Neuronal stem cell (in vitro differentiated cells): ENCODE data around the gene SLC8A1.

Source experiments
- DNase-seq: peaks from one replicate; pipeline ENCODE4 v3.0.0-alpha.2; 2013; ENCODE audit warnings: low spot score
- H2AFZ ChIP-seq: one replicate; pipeline ENCODE4 v1.6.1; 2013; ENCODE audit warnings: mild to moderate bottlenecking, low read length, inconsistent platforms
- H2AK5ac ChIP-seq: 2 replicates; pipeline ENCODE4 v1.6.1; 2013; ENCODE audit warnings: low read depth, mild to moderate bottlenecking, inconsistent platforms, low read length, moderate library complexity, mixed read lengths
- H2BK120ac ChIP-seq: 2 replicates; pipeline ENCODE4 v1.6.1; 2013; ENCODE audit warnings: low read depth, mild to moderate bottlenecking, inconsistent platforms, low read length, moderate library complexity, mixed read lengths
- H2BK12ac ChIP-seq: one replicate; pipeline ENCODE4 v1.6.1; 2013; ENCODE audit warnings: low read length, inconsistent platforms
- H2BK15ac ChIP-seq: 2 replicates; pipeline ENCODE4 v1.6.1; 2013; ENCODE audit warnings: mild to moderate bottlenecking, low read length, inconsistent platforms, mixed read lengths
- H2BK5ac ChIP-seq: one replicate; pipeline ENCODE4 v1.6.1; 2013; ENCODE audit warnings: inconsistent platforms, mild to moderate bottlenecking, low read length, moderate library complexity
- H3K14ac ChIP-seq: one replicate; pipeline ENCODE4 v1.6.1; 2013; ENCODE audit warnings: low read length, inconsistent platforms
- H3K18ac ChIP-seq: 2 replicates; pipeline ENCODE4 v1.6.1; 2013; ENCODE audit warnings: low read length, inconsistent platforms
- H3K23ac ChIP-seq: 2 replicates; pipeline ENCODE4 v1.6.1; 2013; ENCODE audit warnings: low read depth, mild to moderate bottlenecking, mixed read lengths, low read length, inconsistent platforms; ENCODE audit not compliant: poor library complexity
- H3K27ac ChIP-seq: replicated peaks from 3 replicates; pipeline ENCODE4 v1.5.1; 2013; ENCODE audit warnings: low read length, inconsistent platforms
- H3K27me3 ChIP-seq, 3 experiments: 2 replicates each; pipeline ENCODE4 v1.6.1; 2013; ENCODE audit warnings: low read length in 3 of 3, mild to moderate bottlenecking in 2 of 3, inconsistent platforms in 1 of 3, low read depth in 1 of 3, mixed read lengths in 1 of 3, moderate library complexity in 1 of 3; ENCODE audit not compliant: control insufficient read depth in 3 of 3, insufficient read depth in 3 of 3
- H3K36me3 ChIP-seq, 2 donors: replicated peaks in 1 of 2; 2 replicates each; pipeline ENCODE4 v1.6.1; 2013; ENCODE audit warnings: low read length in 2 of 2; ENCODE audit not compliant: control insufficient read depth in 2 of 2, insufficient read depth in 2 of 2
- H3K4ac ChIP-seq: 2 replicates; pipeline ENCODE4 v1.6.1; 2013; ENCODE audit warnings: inconsistent platforms, mild to moderate bottlenecking, low read length, moderate library complexity
- H3K4me1 ChIP-seq, 2 donors: 1 replicate in 1 of 2; 2 replicates in 1 of 2; pipeline ENCODE4 v1.6.1; 2013; ENCODE audit warnings: low read length in 2 of 2, low read depth in 1 of 2; ENCODE audit not compliant: control insufficient read depth in 2 of 2, insufficient read depth in 1 of 2
- H3K4me2 ChIP-seq: one replicate; pipeline ENCODE4 v1.6.1; 2013; ENCODE audit warnings: mild to moderate bottlenecking, low read length, inconsistent platforms; ENCODE audit not compliant: insufficient read depth, poor library complexity, severe bottlenecking
- H3K4me3 ChIP-seq, 2 donors: 2 replicates each; pipeline ENCODE4 v1.5.1; 2013; ENCODE audit warnings: low read length in 2 of 2, mild to moderate bottlenecking in 2 of 2, inconsistent platforms in 1 of 2, moderate library complexity in 1 of 2
- H3K79me1 ChIP-seq: one replicate; pipeline ENCODE4 v1.6.1; 2013; ENCODE audit warnings: low read depth, mild to moderate bottlenecking, inconsistent platforms, low read length, moderate library complexity
- H3K9ac ChIP-seq: one replicate; pipeline ENCODE4 v1.6.1; 2013; ENCODE audit warnings: mild to moderate bottlenecking, low read depth, low read length, inconsistent platforms; ENCODE audit not compliant: poor library complexity
- H3K9me3 ChIP-seq, 2 donors: replicated peaks in 1 of 2; 2 replicates each; pipeline versions ENCODE3 to v1.6.1; 2013; ENCODE audit warnings: low read length in 2 of 2, mild to moderate bottlenecking in 2 of 2, inconsistent platforms in 1 of 2, low read depth in 1 of 2, mixed read lengths in 1 of 2, moderate library complexity in 1 of 2; ENCODE audit not compliant: control insufficient read depth in 2 of 2, insufficient read depth in 1 of 2
- H4K8ac ChIP-seq: one replicate; pipeline ENCODE4 v1.6.1; 2013; ENCODE audit warnings: low read depth, mild to moderate bottlenecking, inconsistent platforms, low read length, moderate library complexity
- H4K91ac ChIP-seq: one replicate; pipeline ENCODE4 v1.6.1; 2013; ENCODE audit warnings: low read length, low read depth, mild to moderate bottlenecking, inconsistent platforms; ENCODE audit not compliant: poor library complexity
- WGBS, 2 donors: extraction: QIAGEN DNeasy Blood & Tissue Kit; methylation state at CpG; one replicate each; pipeline ENCODE4 v1.1.7; 2013; ENCODE audit warnings: missing lambda C conversion rate in 2 of 2, mixed read lengths in 1 of 2; ENCODE audit not compliant: insufficient read length in 2 of 2, insufficient replicate concordance in 1 of 2; ENCODE audit errors: extremely low coverage in 2 of 2; 5-methylcytosine and 5-hydroxymethylcytosine counted together

The SLC8A1 gene

DNA sequence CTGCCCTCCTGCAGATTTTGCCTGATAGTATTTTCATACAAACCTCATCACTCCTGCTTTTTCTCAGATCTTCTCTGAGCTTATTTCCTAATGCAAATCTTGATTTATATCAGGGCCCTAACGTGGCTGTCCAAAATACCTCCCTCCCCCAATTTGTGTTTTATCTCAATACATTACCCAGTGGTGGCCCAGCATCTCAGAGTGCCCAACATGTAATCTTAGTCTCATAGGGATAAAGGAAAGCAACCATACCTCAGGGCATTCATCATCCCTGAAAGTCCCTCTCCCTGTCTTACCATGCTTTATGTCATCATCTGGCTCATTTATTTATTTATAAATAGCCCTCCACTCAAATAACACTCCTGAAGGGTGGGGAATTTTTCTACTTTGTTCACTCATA, 135.3 kb downstream of the SLC8A1 start:
- H2BK15ac ChIP-seq: no peak overlapping the region
- H3K4ac ChIP-seq: no peak overlapping the region
- no CpG with 5 or more reads among the region's 1 CpG for WGBS, 2 donors
- no peak overlapping the region for H2AK5ac ChIP-seq
- H3K4me2 ChIP-seq: no peak overlapping the region
- H3K79me1 ChIP-seq: no peaks in the 10 kb centered on the region
- no peak for DNase-seq
- no peak overlapping the region for H2BK120ac ChIP-seq
- no peaks in the 10 kb centered on the region for H3K27me3 ChIP-seq
- no peaks in the 10 kb centered on the region for H3K9me3 ChIP-seq
- H3K36me3 ChIP-seq: no peaks in the 10 kb centered on the region
- H4K8ac ChIP-seq: no peak overlapping the region
- no peak overlapping the region for H3K9ac ChIP-seq
- no peak overlapping the region for H3K14ac ChIP-seq
- no peak overlapping the region for H4K91ac ChIP-seq
- H2BK12ac ChIP-seq: no peak overlapping the region
- H3K4me1 ChIP-seq: no peaks in the 10 kb centered on the region
- H3K4me3 ChIP-seq: no peak overlapping the region
- no peak overlapping the region for H3K18ac ChIP-seq
- H2AFZ ChIP-seq: no peak overlapping the region
- no peak overlapping the region for H3K23ac ChIP-seq
- H2BK5ac ChIP-seq: no peak overlapping the region
- no peak overlapping the region for H3K27ac ChIP-seq

DNA sequence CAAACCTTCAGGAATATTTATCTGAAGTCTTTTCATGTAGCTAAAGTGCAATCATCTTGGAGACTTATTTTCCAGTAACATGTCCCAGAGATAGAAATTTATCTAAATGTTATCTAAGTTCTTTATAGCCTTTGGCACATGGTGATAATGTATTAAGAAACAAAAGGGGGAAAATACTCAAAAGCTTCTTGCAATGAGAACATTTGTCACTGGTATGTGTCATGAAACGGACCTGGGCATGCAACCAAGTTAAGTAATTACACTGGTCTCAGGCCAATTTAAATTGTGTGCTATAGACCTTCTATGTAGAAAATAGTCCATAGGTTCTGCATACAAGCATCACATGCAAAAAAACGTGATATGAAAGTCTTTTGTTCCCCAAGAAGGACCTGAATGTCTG, 136.2 kb downstream of the SLC8A1 start:
- Histone ChIP-seq H4K91ac (no peak overlapping the region), H3K4me1 (no peaks in the 10 kb centered on the region), H2BK5ac (no peak overlapping the region), H2AK5ac (no peak overlapping the region), H3K4me2 (no peak overlapping the region), H3K27ac (no peak overlapping the region), H2BK120ac (no peak overlapping the region), H3K4me3 (no peak overlapping the region), H3K36me3 (no peaks in the 10 kb centered on the region), H3K79me1 (no peaks in the 10 kb centered on the region), H2AFZ (no peak overlapping the region), H3K27me3 (no peaks in the 10 kb centered on the region), H4K8ac (no peak overlapping the region), H3K9ac (no peak overlapping the region), H3K23ac (no peak overlapping the region), H2BK12ac (no peak overlapping the region), H3K9me3 (no peaks in the 10 kb centered on the region), H3K18ac (no peak overlapping the region), H2BK15ac (no peak overlapping the region), H3K14ac (no peak overlapping the region), H3K4ac (no peak overlapping the region)
- no CpG with 5 or more reads among the region's 2 CpGs for WGBS, 2 donors
- DNase-seq: no peak

DNA sequence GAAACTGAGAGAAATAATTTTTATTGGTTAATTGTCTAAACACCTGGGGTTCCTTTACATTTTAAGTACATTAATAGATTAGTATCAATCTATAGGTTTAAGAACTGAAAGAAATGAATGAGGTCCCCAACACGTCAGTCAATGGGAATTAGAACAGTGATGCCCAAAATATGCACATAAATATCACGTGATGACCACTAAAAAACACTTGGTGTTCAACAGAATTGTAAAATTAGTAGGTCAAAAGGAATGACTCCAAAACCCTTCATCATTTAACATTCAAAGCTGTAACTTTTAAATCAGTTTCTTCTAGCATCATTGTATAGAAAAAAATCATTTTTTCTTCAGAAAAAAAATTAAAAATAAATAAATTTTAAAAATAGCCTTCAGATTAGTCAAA, 140.9 kb downstream of the SLC8A1 start:
- H2BK15ac ChIP-seq: no peak overlapping the region
- no peak overlapping the region for H2BK5ac ChIP-seq
- no peak overlapping the region for H3K4me3 ChIP-seq
- no peak overlapping the region for H3K9ac ChIP-seq
- H2AK5ac ChIP-seq: no peak overlapping the region
- H3K4me2 ChIP-seq: no peak overlapping the region
- no peaks in the 10 kb centered on the region for H3K4me1 ChIP-seq
- H4K91ac ChIP-seq: no peak overlapping the region
- H4K8ac ChIP-seq: no peak overlapping the region
- H3K4ac ChIP-seq: no peak overlapping the region
- H3K18ac ChIP-seq: no peak overlapping the region
- no peaks in the 10 kb centered on the region for H3K79me1 ChIP-seq
- H3K14ac ChIP-seq: no peak overlapping the region
- WGBS, 2 donors: no CpG with 5 or more reads among the region's 2 CpGs
- no peak overlapping the region for H2BK12ac ChIP-seq
- H2BK120ac ChIP-seq: no peak overlapping the region
- no peaks in the 10 kb centered on the region for H3K27me3 ChIP-seq
- no peak overlapping the region for H2AFZ ChIP-seq
- H3K36me3 ChIP-seq: no peaks in the 10 kb centered on the region
- no peaks in the 10 kb centered on the region for H3K9me3 ChIP-seq
- H3K23ac ChIP-seq: no peak overlapping the region
- no peak for DNase-seq
- no peak overlapping the region for H3K27ac ChIP-seq

DNA sequence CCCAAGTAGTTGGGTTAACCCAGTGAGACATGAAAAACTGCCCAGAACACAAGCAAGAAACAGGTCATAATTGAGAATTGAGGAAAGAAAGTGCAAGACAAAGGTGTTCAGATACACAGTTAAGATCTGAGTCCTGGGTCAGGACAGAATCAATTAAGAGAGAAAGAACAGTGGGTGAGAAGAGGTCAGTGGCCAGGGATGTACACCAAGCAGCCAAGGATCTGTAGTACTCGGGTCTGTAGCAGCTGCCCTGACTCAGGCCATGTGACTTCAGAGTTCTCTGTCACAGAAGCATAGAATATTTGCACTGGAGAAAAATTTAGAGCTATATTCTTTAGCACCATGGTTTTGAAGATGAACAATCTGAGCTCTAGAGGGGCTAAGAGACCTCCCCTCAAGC, 141.6 kb downstream of the SLC8A1 start:
- Histone ChIP-seq H2AK5ac (no peak overlapping the region), H4K91ac (no peak overlapping the region), H3K36me3 (no peaks in the 10 kb centered on the region), H3K27me3 (no peaks in the 10 kb centered on the region), H3K4me2 (no peak overlapping the region), H3K4me3 (no peak overlapping the region), H2BK12ac (no peak overlapping the region), H3K4me1 (no peaks in the 10 kb centered on the region), H2BK15ac (no peak overlapping the region), H2BK120ac (no peak overlapping the region), H3K23ac (no peak overlapping the region), H3K9me3 (no peaks in the 10 kb centered on the region), H2AFZ (no peak overlapping the region), H2BK5ac (no peak overlapping the region), H3K27ac (no peak overlapping the region), H4K8ac (no peak overlapping the region), H3K79me1 (no peaks in the 10 kb centered on the region), H3K9ac (no peak overlapping the region), H3K14ac (no peak overlapping the region), H3K4ac (no peak overlapping the region), H3K18ac (no peak overlapping the region)
- no CpG with 5 or more reads among the region's 1 CpG for WGBS, 2 donors
- no peak for DNase-seq
